Stimulated activated CD4-positive, alpha-beta T cell treated with anti-CD3 and anti-CD28 coated beads, Interleukin-4, amount 100 ng/mL, for 1 hour (primary cell): ENCODE results near the gene NPRL2.

Experiments
- DNase-seq: peaks from one replicate; pipeline ENCODE4 v3.0.0-alpha.2; 2020

NPRL2 gene

DNA sequence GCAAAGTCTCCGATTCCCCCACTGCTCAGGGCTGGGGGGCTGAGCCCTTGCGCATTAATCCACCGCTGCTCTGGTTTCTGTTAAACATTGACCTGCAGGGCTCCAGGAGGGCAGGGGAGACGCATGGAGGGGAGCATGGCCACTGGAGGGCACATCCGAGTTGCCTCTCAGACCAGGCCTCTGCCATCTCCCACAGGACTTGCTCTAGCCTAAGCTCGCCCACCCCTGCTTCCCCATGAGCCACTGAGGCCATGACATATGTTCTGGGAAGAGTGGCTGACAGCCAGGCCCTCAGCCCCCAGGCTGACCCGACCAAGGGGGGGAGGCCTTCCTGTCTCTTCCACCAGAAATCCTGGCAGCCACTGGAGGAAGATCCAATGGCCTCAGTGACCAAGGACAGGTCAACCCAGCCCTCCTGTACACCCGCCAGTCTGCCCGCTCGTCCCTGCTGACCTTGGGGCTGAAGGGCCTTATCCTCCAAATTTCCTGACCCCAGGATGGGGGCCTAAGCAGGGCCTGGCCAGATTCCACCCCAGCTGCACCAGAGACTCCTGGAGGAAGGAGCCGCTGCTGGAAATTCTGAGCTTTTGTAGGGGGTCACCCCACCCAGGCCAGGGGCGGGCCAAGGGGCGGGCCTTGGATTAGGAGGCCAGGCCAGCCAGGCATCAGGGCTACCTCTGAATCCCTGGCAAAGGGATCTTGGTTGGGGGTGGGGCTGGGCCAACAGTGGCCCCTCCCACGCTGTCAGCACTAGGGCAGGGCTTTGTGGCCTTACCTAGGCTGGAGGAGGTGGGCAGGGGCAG lies 47.4 kb downstream of the NPRL2 start, which contains the start of gene HYAL1:
TSS of gene HYAL1 (minus strand) at position 562 of the 803 bp plus-strand sequence. CDS start 618 bp downstream, outside the sequence.
- DNase-seq = no peak

DNA sequence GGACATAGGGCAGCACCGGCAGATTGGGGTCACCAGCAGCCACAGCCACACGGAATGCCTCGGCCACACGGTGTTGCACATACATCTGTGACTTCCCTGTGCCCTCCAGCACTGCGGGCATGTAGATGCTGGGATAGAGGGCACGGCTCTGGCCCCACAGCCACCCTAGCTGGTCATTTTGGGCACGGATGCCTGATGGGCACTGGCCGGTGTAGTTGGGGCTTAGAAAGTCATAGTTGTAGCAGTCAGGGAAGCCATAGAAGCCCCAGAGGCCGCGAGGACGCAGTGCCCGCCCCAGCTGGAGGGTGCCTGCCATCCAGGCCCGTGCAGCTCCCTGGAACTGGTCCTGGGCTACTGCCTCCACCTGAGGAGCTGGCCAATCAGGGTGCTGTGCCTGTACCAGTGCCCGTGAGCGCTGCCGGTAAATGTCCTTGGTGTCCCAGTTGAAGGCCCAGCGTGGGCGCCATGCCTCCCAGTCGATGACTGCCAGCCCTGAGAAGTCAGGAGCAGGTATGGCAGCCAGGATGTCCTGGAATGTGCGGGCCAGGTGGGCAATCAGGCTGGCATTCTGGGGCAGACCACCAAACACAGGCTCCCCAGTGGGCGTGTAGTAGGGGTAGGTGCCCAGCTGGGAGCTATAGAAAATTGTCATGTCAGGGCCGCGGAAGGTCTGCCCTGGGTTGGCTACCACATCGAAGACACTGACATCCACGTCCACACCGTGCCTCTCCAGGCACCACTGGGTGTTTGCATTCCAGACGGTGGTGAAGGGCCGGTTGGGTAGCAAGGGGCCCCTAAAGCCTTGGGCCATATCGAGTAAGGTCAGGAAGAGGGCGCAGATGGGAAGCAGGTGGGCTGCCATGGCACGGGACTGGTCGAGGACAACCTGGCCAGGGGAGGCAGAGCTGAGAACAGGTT lies 48.2 kb downstream of the NPRL2 start:
- DNase-seq = no peak

DNA sequence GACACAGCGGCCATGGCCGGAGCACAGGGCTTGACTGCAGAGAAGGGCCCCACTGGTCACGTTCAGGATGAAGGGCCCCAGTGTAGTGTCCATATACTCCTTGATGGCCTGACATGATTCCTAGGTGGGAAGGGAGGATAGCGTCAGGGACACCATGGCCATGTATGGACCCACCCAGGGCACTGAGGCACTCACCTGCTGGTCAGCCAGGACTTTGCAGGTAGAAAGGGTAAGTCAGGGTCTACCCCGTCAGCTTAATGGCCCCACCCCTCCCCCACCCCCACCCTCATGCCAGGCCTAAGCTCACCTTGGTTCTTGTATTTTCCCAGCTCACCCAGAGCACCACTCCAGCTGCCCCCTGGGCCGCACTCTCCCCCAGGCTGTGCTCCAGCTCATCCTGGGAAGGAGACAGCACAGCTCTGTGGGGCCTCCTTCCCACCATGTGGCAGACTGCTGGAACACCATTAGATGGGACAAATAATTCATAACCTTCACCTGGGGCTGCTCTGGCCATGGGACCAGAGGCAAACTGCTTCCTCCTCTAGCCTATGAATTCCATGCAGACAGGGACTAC lies 49.8 kb downstream of the NPRL2 start:
- DNase-seq = no peak

DNA sequence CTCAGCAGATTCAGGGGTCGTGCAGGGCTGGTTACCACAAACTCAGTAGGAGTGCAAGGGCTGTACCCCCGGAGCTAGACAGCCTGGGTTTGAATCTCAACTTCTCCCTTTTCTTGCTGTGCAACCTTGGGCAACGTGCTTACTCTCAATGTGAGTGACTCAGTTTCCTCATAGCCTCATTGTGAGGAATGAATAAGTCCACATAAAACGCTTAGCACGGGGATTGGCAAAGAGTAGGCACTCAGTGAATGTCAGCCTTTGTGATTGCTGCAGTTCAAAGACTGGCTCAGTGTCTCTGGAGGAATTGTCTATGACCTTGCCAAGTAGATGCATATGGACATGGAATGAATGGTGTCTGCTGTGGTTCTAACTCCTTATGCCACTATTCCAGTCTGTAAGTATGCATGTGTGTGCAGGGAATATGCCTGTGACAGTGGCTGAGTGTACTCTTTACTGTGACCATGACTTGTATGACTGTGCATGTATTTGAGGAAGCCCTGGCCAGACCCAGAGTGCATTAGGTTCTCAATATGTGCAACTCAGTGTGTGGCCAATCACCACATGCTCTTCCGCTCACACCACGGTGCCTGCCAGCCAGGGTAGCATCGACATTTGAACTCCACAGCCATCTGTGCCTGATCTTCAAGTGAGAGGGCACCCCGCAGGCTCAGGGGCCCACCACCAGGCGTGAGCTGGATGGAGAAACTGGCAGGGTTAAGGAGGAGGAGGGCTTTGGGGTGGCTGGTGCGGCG lies 50.5 kb downstream of the NPRL2 start:
- no peak for DNase-seq

DNA sequence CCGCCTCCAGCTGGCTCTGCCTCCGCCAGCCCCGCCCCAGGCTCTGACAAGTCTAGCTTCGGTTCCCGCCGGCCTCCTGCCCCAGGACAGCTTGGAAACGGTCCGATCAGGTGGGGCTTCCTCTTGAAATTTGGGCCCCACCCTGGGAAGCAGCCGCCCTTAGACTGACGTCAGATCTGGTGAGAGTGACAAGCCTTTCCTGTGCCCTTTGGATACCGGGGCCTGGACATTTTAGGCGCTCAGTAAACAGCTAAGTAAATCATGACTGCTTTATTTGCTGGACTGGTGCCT lies 51.0 kb downstream of the NPRL2 start:
- no peak for DNase-seq

DNA sequence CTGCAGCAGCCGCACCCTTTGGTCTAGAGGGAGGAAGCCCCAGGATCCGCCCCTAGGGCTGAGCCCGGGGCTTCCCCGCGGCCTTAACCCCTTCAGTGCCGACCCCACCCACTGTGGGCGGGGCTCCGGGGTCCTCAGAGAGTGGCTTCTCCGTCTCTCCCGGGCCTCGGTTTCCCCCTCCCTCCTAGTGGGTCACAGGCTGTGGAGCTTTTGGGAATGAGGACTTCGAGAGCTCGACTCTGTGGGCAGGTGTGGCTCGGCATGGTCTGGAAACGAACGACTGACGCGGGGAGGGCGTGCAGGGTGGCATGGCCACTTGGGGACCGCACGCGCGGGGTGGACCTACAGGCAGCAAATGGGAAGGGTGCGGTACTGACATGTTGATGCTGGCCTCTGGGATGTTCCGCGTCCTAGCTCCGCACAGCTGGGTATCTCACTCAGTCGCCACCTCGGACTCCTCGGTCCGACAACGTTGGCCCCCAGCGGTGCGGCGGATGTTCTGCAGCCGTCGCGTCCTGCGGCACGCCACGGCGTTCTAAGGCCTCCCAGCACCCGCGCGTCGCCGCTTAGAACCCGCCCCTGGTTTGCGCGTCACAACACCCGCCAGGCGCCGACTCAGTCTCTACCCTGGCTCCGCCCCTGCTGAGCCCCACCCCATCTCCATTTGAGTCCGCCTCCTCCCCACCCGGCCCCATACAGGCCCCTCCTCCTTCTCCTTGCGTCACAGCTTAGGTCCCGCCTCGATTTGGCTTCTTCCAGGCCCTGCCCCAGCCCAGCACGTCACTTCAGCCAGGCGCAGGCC lies 51.5 kb downstream of the NPRL2 start, which contains the start of the genes HYAL3 and NAA80:
TSS of gene HYAL3 (minus strand) at position 570 of the 802 bp plus-strand sequence. CDS start 3,803 bp downstream, outside the sequence.
TSS of gene NAA80 (minus strand) at position 570 of the 802 bp plus-strand sequence. CDS start 1,942 bp downstream, outside the sequence.
- DNase-seq = peak; percentile 98

DNA sequence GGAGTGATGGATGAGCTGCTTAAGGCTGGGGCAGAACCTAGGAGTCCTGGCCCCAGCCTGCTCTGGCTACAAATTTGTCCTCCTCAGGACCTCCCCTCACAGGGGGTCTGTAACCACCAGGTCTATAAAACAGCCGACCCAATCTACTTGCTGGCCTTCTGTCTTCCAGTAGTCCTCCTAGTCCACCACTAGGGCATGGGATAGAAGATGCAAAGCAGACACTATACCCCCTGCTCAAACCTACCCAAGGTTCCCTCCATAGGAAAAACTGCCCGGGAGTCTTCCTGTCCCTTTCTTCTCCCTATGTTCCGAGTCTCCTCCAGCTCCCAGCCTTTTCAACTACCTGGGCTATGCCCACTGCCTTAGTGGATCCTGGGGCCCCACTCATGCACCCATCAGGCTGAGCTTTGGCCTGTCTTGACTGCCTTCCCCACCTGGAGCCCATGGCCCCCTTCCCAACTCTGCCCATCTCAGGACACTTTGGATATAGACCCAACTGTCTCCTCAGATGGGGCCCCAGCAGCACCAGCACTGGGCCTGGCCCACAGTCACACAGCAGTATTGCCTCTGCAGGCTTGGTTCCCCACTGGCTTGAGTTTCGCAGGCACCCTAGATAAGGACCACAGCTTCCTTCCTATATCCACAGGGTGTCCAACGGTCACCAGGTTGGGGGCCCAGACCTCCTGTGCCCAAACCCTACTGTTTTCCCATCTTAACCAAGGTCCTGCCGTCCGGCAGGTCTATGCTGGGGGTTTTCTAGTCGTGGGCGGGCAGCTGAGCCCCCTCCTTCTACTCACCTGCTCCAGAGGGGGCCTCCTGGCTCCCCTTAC lies 52.5 kb downstream of the NPRL2 start:
- no peak for DNase-seq

DNA sequence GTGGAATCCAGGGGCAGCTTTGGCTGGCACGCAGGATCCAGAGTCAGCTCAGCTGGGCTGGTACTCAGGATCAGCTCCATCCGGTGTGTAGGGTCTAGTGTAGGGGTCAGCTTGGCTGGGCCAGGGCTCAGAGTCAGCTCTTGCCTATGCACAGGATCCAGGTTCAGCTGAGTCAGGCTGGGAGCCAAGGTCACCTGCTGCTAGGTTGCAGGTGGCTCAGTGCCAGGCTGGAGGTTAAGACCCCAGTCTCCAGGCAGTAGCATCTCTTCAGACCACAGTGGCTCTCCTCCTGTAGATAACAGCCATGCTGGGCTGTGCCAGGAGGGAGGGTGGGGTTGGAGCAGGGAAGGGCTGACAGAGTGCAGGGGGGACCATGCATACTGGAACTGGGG lies 53.2 kb downstream of the NPRL2 start:
- DNase-seq = no peak
